ENCODE data around the gene WDFY2. TPM values are rescaled to one million over a fixed set of nuclear protein-coding genes. Genes with fewer than 3 reads are reported as not detected.

WDFY2 gene
- total RNA-seq, 1 experiment from 2014 or later = 26.4 TPM

DNA sequence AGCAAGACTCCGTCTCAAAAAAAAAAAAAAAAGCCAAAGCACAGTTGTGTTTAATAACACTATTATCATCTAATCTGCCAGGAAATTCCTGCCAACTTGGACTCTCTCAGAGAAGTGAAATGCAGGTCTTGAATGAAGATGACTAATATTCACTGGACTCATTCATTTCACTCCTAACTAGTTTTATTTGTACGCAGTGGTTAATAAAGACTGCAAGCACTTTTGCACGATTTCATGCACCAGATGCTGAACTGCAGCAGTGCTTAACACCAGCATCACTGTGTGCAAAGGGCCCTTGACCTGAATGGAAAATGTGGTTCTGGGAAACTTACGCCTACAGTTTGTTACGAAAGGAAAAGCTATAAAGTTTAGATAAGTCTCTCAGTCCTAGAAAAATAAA, 156.4 kb downstream of the WDFY2 start:
- H3K27me3 ChIP-seq (ENCODE audit: insufficient read depth, low read length) = no peaks in the 10 kb centered on the region
- no peak overlapping the region for H2BK5ac ChIP-seq (ENCODE audit: insufficient read length, low read length)
- H2BK20ac ChIP-seq (ENCODE audit: low read depth, low read length, poor library complexity, severe bottlenecking) = no peak overlapping the region
- WGBS (ENCODE audit: extremely low coverage, insufficient read length, low lambda C conversion rate) = no CpG with 5 or more reads among the region's 5 CpGs
- H2AK5ac ChIP-seq (ENCODE audit: insufficient read length, low read length) = no peak overlapping the region
- Mint-ChIP-seq H3K4me3 (no peak overlapping the region), H3K27me3 (ENCODE audit: low read depth) (no peaks in the 10 kb centered on the region), H3K9me3 (no peaks in the 10 kb centered on the region), H3K4me1 (no peaks in the 10 kb centered on the region), H3K36me3 (ENCODE audit: insufficient read depth in 1 of 3, low read depth in 3 of 3) (peaks cover 12 to 35% (median 30%) of the 10 kb centered on the region in 3 experiments; a peak in 6 of 7 replicates), H3K27ac (no peak overlapping the region)
- no peaks in the 10 kb centered on the region for H3K9me3 ChIP-seq (ENCODE audit: control insufficient read depth, low read depth, low read length)
- no peak overlapping the region for H4K91ac ChIP-seq (ENCODE audit: insufficient read length, low read depth, low read length)
- H3T11ph ChIP-seq (ENCODE audit: low read length) = no peak overlapping the region
- no peak overlapping the region for H2BK12ac ChIP-seq (ENCODE audit: insufficient read length, low read depth, low read length)
- no peak overlapping the region for H3K4ac ChIP-seq (ENCODE audit: low read depth, low read length)
- no peaks in the 10 kb centered on the region for H3K79me1 ChIP-seq (ENCODE audit: insufficient read depth, low read depth, low read length, poor library complexity, severe bottlenecking)
- H2BK15ac ChIP-seq (ENCODE audit: low read depth, low read length) = no peak overlapping the region
- H3K23me2 ChIP-seq (ENCODE audit: insufficient read length, low read depth, low read length, poor library complexity, severe bottlenecking) = no peaks in the 10 kb centered on the region
- no peak overlapping the region for H4K8ac ChIP-seq (replicated peaks; ENCODE audit: insufficient read length, low read depth, low read length)
- H2AFZ ChIP-seq (ENCODE audit: low read length) = no peak overlapping the region
- no peak overlapping the region for H3K56ac ChIP-seq (ENCODE audit: insufficient read length, low read depth, low read length)
- H4K5ac ChIP-seq (ENCODE audit: insufficient read length, low read depth, low read length) = no peak overlapping the region
- TF ChIP-seq, protein P1, sequence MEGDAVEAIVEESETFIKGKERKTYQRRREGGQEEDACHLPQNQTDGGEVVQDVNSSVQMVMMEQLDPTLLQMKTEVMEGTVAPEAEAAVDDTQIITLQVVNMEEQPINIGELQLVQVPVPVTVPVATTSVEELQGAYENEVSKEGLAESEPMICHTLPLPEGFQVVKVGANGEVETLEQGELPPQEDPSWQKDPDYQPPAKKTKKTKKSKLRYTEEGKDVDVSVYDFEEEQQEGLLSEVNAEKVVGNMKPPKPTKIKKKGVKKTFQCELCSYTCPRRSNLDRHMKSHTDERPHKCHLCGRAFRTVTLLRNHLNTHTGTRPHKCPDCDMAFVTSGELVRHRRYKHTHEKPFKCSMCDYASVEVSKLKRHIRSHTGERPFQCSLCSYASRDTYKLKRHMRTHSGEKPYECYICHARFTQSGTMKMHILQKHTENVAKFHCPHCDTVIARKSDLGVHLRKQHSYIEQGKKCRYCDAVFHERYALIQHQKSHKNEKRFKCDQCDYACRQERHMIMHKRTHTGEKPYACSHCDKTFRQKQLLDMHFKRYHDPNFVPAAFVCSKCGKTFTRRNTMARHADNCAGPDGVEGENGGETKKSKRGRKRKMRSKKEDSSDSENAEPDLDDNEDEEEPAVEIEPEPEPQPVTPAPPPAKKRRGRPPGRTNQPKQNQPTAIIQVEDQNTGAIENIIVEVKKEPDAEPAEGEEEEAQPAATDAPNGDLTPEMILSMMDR (conservative IDR thresholded peaks at IDR 0.05) = no peak
- no peak overlapping the region for H3K9ac ChIP-seq (ENCODE audit: extremely low read depth, insufficient read length, low read length)
- H4K20me1 ChIP-seq (ENCODE audit: control insufficient read depth, insufficient read depth, insufficient read length) = peaks cover 2% of the 10 kb centered on the region
- no peak overlapping the region for H3K27ac ChIP-seq (ENCODE audit: insufficient read length, low read depth, low read length)
- H3K4me2 ChIP-seq (ENCODE audit: insufficient read depth, insufficient read length, low read length) = no peak overlapping the region
- no peak overlapping the region for H2BK120ac ChIP-seq (ENCODE audit: low read depth, low read length, poor library complexity, severe bottlenecking)
- H3K14ac ChIP-seq (ENCODE audit: insufficient read depth, low read length) = no peak overlapping the region
- no peak overlapping the region for H3K18ac ChIP-seq (ENCODE audit: insufficient read length, low read depth, low read length)
- no peaks in the 10 kb centered on the region for H3K79me2 ChIP-seq (ENCODE audit: insufficient read depth, low read length)
- H3K4me1 ChIP-seq (ENCODE audit: insufficient read depth, low read length) = no peaks in the 10 kb centered on the region
- no peak for DNase-seq
- H3K23ac ChIP-seq (ENCODE audit: insufficient read length, low read depth, low read length) = no peak overlapping the region
